Suprapubic skin (tissue), 3 donors: Measurements from ENCODE around the gene LHFPL6.

Source experiments
- CTCF ChIP-seq, 2 donors: fragments of 200-600 bp in 1 of 2; fragments of 450-650 bp in 1 of 2; sonication (generic) in 1 of 2; IDR thresholded peaks; one replicate each; pipeline ENCODE4 v1.5.1; 2016 to 2019; ENCODE audit warnings: antibody characterized with exemption in 2 of 2, mild to moderate bottlenecking in 1 of 2, moderate library complexity in 1 of 2
- EP300 ChIP-seq: sonication (generic); formaldehyde crosslinking; IDR thresholded peaks from one replicate; pipeline ENCODE4 v1.6.1; 2017; ENCODE audit warnings: antibody characterized with exemption
- POLR2A ChIP-seq, 2 donors: fragments of 450-650 bp; IDR thresholded peaks; one replicate each; pipeline ENCODE4 v1.6.1; 2017; ENCODE audit warnings: antibody characterized with exemption in 2 of 2, mild to moderate bottlenecking in 2 of 2, moderate library complexity in 2 of 2

DNA sequence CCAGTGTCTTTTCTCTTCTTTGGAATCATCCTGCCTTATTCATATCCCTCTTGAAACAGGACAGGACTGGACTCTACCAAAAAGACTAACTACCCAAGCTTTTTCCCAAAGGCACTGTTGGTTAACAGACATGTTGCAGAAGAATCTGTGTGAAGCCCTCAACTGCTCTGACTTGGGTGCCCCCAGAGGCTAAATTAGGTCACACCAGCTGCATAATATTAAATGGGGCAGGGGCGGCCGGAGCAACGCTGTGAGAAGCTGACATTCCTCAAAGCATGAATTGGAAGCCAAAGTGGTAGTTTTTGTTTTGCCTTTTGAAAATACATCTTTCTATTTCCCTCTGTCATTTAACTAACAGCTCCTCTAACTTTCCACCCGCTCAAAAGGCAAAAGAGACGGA is 185.9 kb downstream of the LHFPL6 start:
- TF ChIP-seq POLR2A (IDR thresholded peaks at IDR 0.05) (no peak), CTCF (IDR thresholded peaks at IDR 0.05) (no peak), EP300 (no peak)
